Activated naive CD8-positive, alpha-beta T cell treated with anti-CD3 and anti-CD28 coated beads for 36 hours (primary cell): ENCODE results near the gene PROS1. TPM values are rescaled to one million over a fixed set of nuclear protein-coding genes. Genes with fewer than 3 reads are reported as not detected.
"Not testable (repeated sequence)": the region's sequence is repeated elsewhere in the genome, so short reads cannot be mapped to it uniquely, and the experiment has no call there.

Experiments
- DNase-seq: peaks from one replicate; pipeline ENCODE4 v3.0.0; 2021
- H3K27ac Mint-ChIP-seq: one replicate; pipeline ENCODE4 v1.8.0; 2022; ENCODE audit warnings: mild to moderate bottlenecking, moderate library complexity, mixed read lengths
- H3K27me3 Mint-ChIP-seq: one replicate; pipeline ENCODE4 v1.8.0; 2022; ENCODE audit warnings: mild to moderate bottlenecking, mixed read lengths
- H3K36me3 Mint-ChIP-seq: one replicate; pipeline ENCODE4 v1.8.0; 2021; ENCODE audit warnings: mild to moderate bottlenecking, mixed read lengths
- H3K4me1 Mint-ChIP-seq: one replicate; pipeline ENCODE4 v1.8.0; 2021; ENCODE audit warnings: mixed read lengths
- H3K4me3 Mint-ChIP-seq: one replicate; pipeline ENCODE4 v1.8.0; 2022; ENCODE audit warnings: mild to moderate bottlenecking, moderate library complexity, mixed read lengths
- H3K9me3 Mint-ChIP-seq: one replicate; pipeline ENCODE4 v1.8.0; 2022; ENCODE audit warnings: mixed read lengths
- total RNA-seq, 2 experiments: library from RNA; stranded (reverse); gene quantifications; one replicate each; pipeline ENCODE4 v1.2.3, GENCODE V29; 2021

PROS1 gene
- total RNA-seq, 2 experiments from 2014 or later = 0.32 to 0.43 TPM

DNA sequence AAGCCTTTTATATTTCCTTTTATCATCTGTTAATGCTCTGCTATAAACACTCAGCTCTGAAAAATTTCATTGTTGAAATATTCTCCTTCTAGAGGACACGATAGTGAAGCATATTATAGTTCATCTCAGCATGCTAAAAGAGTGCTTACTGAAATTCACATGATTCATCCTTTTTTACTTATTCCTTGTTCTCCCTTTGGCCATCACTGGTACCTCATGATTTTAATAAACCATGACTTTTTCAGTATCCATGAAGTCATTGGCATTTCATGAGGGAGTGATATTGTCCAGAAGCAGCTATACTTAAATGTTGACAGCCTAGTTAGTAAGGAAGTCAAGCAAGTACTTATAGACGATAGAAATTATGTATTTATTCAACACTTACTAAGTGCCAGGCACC, 112.7 kb downstream of the PROS1 start:
- Mint-ChIP-seq H3K4me3 (no peak overlapping the region), H3K4me1 (no peaks in the 10 kb centered on the region), H3K36me3 (no peaks in the 10 kb centered on the region), H3K27me3 (no peaks in the 10 kb centered on the region), H3K9me3 (no peaks in the 10 kb centered on the region), H3K27ac (no peak overlapping the region)
- DNase-seq = no peak

DNA sequence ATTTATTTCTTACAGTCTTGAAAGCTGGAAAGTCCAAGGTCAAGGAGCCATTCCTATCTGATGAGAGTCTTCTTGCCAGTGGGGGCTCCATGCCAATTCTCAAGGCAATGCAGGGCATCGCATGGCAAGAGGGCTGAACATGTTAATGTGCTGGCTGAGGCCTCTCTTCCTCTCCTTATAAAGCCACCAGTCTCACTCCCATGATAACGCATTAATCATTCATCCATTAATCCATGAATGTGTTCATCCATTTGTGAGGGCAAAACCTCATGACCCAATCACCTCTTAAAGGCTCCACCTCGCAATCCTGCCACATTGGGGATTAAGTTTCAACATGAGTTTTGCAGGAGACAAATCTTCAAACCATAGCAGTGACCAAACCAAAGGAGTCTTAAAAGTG, 118.3 kb downstream of the PROS1 start:
- Mint-ChIP-seq H3K4me3 (no peak overlapping the region), H3K4me1 (no peaks in the 10 kb centered on the region), H3K27me3 (peaks cover 3% of the 10 kb centered on the region), H3K27ac (no peak overlapping the region), H3K9me3 (no peaks in the 10 kb centered on the region), H3K36me3 (no peaks in the 10 kb centered on the region)
- DNase-seq = no peak

DNA sequence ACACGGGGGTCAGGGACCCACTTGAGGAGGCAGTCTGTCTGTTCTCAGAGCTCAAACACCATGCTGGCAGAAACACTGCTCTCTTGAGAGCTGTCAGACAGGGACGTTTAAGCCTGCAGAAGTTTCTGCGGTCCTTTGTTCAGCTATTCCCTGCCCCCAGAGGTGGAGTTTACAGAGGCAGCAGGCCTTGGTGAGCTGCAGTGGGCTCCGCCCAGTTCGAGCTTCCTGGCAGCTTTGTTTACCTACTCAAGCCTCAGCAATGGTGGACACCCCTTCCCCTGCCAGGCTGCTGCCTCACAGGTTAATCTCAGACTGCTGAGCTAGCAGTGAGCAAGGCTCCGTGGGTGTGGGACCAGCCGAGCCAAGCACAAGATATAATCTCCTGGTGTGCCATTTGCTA, 121.5 kb downstream of the PROS1 start:
- not testable (repeated sequence) for H3K27ac Mint-ChIP-seq, DNase-seq, H3K36me3 Mint-ChIP-seq, H3K4me1 Mint-ChIP-seq, H3K4me3 Mint-ChIP-seq, H3K9me3 Mint-ChIP-seq, H3K27me3 Mint-ChIP-seq

DNA sequence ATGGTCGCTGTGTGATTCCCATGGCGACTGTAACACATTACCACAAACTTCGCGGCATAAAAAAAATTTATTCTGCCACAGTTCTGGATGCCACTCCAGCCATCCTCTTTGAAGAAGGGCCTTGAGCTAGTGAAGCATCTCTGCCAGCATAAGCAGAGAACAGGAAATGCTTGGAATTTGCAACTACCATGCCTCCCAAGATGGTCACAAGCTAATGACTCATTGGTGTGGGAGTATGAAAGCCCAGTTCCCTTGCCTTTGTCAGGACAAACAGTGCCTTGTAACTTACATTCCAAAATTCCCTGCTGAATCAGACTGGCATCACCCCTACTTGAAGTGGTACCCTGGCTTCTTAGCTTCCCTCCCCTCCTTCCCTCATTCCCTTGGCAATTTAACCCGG, 129.7 kb downstream of the PROS1 start:
- no peak overlapping the region for H3K27ac Mint-ChIP-seq
- H3K36me3 Mint-ChIP-seq = no peaks in the 10 kb centered on the region

GRCh38 chr3:93839193-93839592, 134.5 kb downstream of the PROS1 start:
- not testable (repeated sequence) for H3K9me3 Mint-ChIP-seq, H3K27me3 Mint-ChIP-seq, H3K4me3 Mint-ChIP-seq, DNase-seq, H3K4me1 Mint-ChIP-seq, H3K36me3 Mint-ChIP-seq, H3K27ac Mint-ChIP-seq

More for the DNA sequence above, 129.7 kb downstream of the PROS1 start:
- Mint-ChIP-seq H3K27me3 (peaks cover 10% of the 10 kb centered on the region), H3K4me1 (peaks cover 2% of the 10 kb centered on the region), H3K4me3 (no peak overlapping the region), H3K9me3 (peaks cover 3% of the 10 kb centered on the region)
- DNase-seq = no peak

Other genes starting within 250 kb of the PROS1 start
- gene ARL13B, start 6.3 kb upstream of the PROS1 start, total RNA-seq = 10 to 100 TPM; 10.5 to 10.7 TPM
- not detected for gene STX19, start 54.7 kb upstream of the PROS1 start, total RNA-seq
- 1 to 10 TPM; 6.6 to 7.1 TPM for gene DHFR2, start 89.0 kb upstream of the PROS1 start, total RNA-seq
- 10 to 100 TPM; 13.2 to 13.5 TPM for gene NSUN3, start 89.2 kb upstream of the PROS1 start, total RNA-seq